ENCODE results near the gene ANKS1A.
"Not testable (repeated sequence)": the region's sequence is repeated elsewhere in the genome, so short reads cannot be mapped to it uniquely, and the experiment has no call there.

Gene ANKS1A

DNA sequence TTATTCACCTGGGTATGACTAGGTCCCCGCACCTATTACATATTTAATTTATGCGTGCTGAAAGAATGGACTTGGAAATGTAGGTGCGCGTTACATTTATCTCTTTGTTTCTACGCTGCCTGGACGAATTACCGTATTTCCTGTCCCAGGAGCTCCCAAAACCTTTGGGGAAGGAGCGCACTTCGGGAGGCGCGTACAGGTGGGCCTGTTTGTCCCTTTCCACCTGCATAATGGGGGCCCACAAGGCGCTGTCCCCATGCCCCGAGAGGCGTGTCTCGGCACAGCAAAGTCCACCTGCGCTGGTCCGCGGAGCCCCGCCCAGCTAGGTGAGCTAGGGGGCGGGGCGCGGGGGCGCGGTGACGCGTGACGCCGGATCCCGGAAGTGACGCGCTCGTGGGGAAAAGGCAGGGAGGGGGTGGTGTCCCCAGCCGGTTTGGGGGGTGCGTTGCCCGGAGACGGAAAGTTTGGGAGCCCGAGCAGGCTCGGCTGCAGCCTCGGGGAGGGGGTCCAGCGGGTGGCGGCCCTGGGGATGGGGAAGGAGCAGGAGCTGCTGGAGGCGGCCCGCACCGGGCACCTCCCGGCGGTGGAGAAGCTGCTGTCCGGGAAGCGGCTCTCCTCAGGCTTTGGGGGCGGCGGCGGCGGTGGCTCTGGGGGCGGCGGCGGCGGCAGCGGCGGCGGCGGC, at the start of gene ANKS1A:
Gene ANKS1A (plus strand): TSS at position 382 of the 682 bp plus-strand sequence. CDS start 148 bp downstream, at position 530.
- peak within 1 kb of the TSS; percentile 78 for H3K27ac ChIP-seq
- TF ChIP-seq ZFX (IDR thresholded peaks at IDR 0.05) (peak; percentile 18; the same call in 1 of the 2 replicates), CTCF (conservative IDR thresholded peaks at IDR 0.05) (no peak)

- TF ChIP-seq CTCF (conservative IDR thresholded peaks at IDR 0.05) = no peak
- TF ChIP-seq ZFX (IDR thresholded peaks at IDR 0.05) = no peak
- H3K27ac ChIP-seq = peak overlapping the region; percentile 31
Observed at GRCh38 chr6:34839666-34840352, 49.2 kb upstream of the ANKS1A start.

- not testable (repeated sequence) for H3K27ac ChIP-seq
Observed at GRCh38 chr6:34849066-34849465, 40.0 kb upstream of the ANKS1A start.

DNA sequence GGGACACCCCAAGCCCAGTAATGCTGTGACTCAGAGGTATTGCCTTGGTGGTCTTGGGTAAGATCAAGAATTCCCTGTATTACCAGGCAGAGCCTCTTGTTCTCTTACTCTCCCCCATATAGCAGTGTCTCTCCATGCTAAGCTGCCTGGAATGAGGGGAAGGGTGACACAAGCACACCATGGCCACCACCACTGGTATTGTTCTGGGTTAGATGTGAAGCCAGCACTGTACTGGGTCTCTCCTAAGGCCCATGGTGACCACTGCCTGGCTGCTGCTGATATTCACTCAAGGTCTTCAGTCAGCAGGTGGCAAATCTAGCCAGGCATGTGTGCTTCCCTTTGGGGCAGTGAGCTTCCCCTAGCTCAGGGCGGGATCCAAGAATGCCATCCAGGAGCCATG, 37.7 kb upstream of the ANKS1A start:
- TF ChIP-seq ZFX (IDR thresholded peaks at IDR 0.05) = no peak
- no peak for TF ChIP-seq CTCF (conservative IDR thresholded peaks at IDR 0.05)

DNA sequence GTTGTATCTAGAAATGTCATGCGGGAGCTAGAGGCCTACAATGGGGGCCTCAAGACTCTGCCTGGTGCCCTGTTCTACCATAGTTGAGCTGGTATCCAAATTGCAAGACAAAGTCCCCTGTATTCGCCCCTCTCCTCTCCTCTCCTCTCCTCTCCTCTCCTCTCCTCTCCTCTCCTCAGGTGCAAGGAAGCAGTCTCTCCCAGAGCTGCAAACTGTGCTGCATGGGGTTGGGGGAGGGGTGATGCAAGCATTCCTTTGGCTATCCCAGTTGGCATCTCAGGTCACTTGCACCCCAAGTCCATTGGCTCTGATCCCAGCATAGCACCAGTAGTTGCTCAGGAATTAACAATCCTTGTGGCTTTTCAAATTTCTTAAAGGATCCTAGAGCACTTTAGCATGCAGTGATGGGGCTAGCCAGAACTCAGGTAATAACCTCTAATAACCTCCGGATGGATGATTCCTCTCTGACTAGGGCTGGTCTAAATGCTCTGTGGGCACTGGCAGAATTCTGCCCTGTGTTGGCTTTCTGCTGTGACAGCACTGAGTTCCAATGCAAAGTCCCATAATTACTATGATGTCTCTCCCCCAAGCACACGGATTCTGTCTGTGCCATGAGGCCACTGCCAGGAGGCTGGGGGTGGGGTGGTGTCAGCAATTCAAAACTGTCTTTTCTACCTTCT, 36.5 kb upstream of the ANKS1A start:
- TF ChIP-seq ZFX (IDR thresholded peaks at IDR 0.05) (no peak), CTCF (conservative IDR thresholded peaks at IDR 0.05) (no peak)
- no peak overlapping the region for H3K27ac ChIP-seq

More for the DNA sequence above, 37.7 kb upstream of the ANKS1A start:
- H3K27ac ChIP-seq = no peak overlapping the region

- H3K27ac ChIP-seq = no peak overlapping the region
- TF ChIP-seq ZFX (IDR thresholded peaks at IDR 0.05) = no peak
- TF ChIP-seq CTCF (conservative IDR thresholded peaks at IDR 0.05) = no peak
Observed at GRCh38 chr6:34855463-34855862, 33.6 kb upstream of the ANKS1A start.

DNA sequence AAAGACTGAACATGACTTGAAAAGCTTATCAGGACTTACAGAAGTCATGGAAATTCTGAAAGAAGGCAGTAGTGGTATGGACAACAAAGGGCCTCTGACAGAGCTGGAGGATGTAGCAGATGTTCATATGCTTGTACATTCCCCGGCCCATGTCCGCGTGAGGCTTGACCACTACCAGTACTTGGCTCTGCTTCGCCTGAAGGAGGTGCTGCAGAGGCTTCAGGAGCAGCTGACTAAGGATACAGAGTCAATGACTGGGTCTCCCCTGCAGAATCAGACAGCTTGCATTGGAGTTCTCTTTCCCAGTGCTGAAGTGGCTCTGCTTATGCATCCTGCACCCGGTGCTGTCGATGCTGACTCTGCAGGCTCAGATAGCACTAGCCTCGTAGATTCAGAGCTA, 30.4 kb upstream of the ANKS1A start:
- H3K27ac ChIP-seq = no peak overlapping the region
- TF ChIP-seq CTCF (conservative IDR thresholded peaks at IDR 0.05) = no peak
- no peak for TF ChIP-seq ZFX (IDR thresholded peaks at IDR 0.05)

Data from C4-2B (cell line).